Heart left ventricle (tissue), 13 donors: ENCODE measurements around the gene DLGAP5.

Source experiments
- POLR2A ChIP-seq, 2 donors: fragments of 450-650 bp; IDR thresholded peaks; one replicate each; pipeline ENCODE4 v1.6.1; 2017; ENCODE audit warnings: antibody characterized with exemption in 2 of 2, mild to moderate bottlenecking in 2 of 2, moderate library complexity in 2 of 2
- TF ChIP-seq, protein P1 (sequence below), 12 donors: fragments of 200-600 bp; sonication (generic) in 4 of 12; IDR thresholded peaks; one replicate each; pipeline versions ENCODE4 v1.5.0 to v1.8.0; 2018 to 2022; ENCODE audit warnings: antibody characterized with exemption in 12 of 12, mild to moderate bottlenecking in 5 of 12
- donor health status: ischemic (EF 13 %, LVEDD 7.1; RV severe dilation, severe dysfunction).
- donor health status: DM: no; HTN: yes; CAD: no.
- donor health status: DM: no; HTN: no; CAD: no.
- donor health status: ischemic (EF 25% LVEDD 6.9; RV normal size, moderate dysfunction).
- donor health status: ischemic (EF 25% LVEDD 5.7; RV mildly dilated, moderate dysfunction).
- donor health status: ischemic (EF 35%, LVEDD 5.7; RV mildly dilated, moderate dysfunction).
- donor health status: nonischemic (EF 11% LVEDD 7.7; RV severe dilation, severe dysfunction).
- donor health status: DM: yes; HTN: yes; CAD: no.
- donor health status: PGD.
- donor health status: ischemic (EF 29% LVEDD 5.4; RV normal size, mild dysfunction).
- donor health status: nonischemic (EF 23%, LVEDD 6.1; RV moderate dilation, normal function).

DNA sequence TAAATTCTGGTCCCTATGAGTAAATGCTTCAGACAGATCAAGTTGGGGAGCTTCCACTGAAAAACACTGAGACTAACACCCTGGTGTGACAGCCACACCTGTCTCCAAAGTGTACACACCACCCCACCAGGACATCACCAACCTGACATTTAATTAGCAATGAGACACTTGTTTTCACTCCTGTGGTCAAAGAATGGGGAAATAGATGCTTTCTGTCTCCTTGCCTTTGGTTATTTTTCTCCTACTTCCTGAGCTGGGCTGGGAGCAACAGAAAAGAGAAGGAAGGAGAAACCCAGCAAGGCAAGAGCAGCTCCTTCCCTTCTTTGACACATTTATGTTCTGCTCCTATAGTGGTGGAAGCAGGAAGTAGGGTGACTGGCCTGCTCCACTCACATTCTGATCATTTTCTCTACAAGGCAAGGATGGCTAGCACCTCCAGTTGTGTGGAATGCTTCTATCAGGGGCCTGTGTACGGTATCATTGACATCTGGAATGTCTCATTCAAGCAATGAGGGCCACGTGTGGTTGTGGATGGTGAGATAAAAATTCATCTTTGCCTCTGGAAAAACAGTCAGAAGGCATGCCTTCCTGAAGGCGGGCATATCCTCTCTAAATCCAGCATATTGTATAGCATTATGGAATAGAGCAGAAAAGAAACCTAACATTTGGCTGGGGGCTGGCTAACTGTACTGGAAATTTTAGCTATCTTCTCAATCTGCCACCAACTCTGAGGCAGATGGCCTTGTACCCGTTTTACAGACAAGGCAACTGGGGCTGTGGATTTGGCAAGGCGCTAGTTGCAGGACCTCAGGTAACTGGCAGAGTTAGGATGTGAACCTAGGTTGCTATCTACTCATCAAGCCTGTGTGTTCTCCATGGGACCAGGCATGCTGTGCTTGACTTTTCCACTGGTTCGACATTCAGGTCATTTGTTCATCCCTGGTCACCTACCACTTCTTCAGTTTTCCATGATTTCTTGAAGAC, 87.1 kb downstream of the DLGAP5 start:
- TF ChIP-seq, protein P1, sequence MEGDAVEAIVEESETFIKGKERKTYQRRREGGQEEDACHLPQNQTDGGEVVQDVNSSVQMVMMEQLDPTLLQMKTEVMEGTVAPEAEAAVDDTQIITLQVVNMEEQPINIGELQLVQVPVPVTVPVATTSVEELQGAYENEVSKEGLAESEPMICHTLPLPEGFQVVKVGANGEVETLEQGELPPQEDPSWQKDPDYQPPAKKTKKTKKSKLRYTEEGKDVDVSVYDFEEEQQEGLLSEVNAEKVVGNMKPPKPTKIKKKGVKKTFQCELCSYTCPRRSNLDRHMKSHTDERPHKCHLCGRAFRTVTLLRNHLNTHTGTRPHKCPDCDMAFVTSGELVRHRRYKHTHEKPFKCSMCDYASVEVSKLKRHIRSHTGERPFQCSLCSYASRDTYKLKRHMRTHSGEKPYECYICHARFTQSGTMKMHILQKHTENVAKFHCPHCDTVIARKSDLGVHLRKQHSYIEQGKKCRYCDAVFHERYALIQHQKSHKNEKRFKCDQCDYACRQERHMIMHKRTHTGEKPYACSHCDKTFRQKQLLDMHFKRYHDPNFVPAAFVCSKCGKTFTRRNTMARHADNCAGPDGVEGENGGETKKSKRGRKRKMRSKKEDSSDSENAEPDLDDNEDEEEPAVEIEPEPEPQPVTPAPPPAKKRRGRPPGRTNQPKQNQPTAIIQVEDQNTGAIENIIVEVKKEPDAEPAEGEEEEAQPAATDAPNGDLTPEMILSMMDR (IDR thresholded peaks at IDR 0.05), result no peak
- no peak for TF ChIP-seq POLR2A (IDR thresholded peaks at IDR 0.05)
